GM12865 (cell line): ENCODE data around the gene MAGI2.
A peak's percentile ranks its signal among the peaks of the same experiment; 100 is the strongest.

ENCODE experiments used
- DNase-seq: peaks from one replicate; pipeline ENCODE4 v3.0.0; 2010; ENCODE audit warnings: low read depth
- H3K4me3 ChIP-seq: 2 replicates; pipeline ENCODE4 v1.5.1; 2011; ENCODE audit warnings: mild to moderate bottlenecking, low read depth, low read length, control low read depth
- CTCF ChIP-seq: IDR thresholded peaks from 2 replicates; pipeline ENCODE4 v1.5.1; 2011; ENCODE audit warnings: low read length, control low read depth, low read depth, inconsistent platforms; ENCODE audit not compliant: insufficient read depth; ENCODE audit errors: missing control alignments

The MAGI2 gene

GRCh38 chr7:79302293-79302692, 151.2 kb downstream of the MAGI2 start:
- no peak for DNase-seq
- no peak for TF ChIP-seq CTCF
- H3K4me3 ChIP-seq = no peak overlapping the region

GRCh38 chr7:79301419-79301818, 152.0 kb downstream of the MAGI2 start:
- no peak overlapping the region for H3K4me3 ChIP-seq
- TF ChIP-seq CTCF = no peak
- DNase-seq = no peak

- TF ChIP-seq CTCF = no peak
- H3K4me3 ChIP-seq = no peak overlapping the region
- no peak for DNase-seq
Observed at GRCh38 chr7:79300573-79300972, 152.9 kb downstream of the MAGI2 start.

- peak; percentile 43 for DNase-seq
- no peak overlapping the region for H3K4me3 ChIP-seq
- peak; percentile 53 for TF ChIP-seq CTCF
Observed at GRCh38 chr7:79298145-79298760, 155.2 kb downstream of the MAGI2 start.

- no peak for TF ChIP-seq CTCF
- DNase-seq = no peak
- H3K4me3 ChIP-seq = no peak overlapping the region
Observed at GRCh38 chr7:79296553-79297320, 156.7 kb downstream of the MAGI2 start.

- H3K4me3 ChIP-seq = no peak overlapping the region
- no peak for DNase-seq
- no peak for TF ChIP-seq CTCF
Observed at GRCh38 chr7:79293655-79294142, 159.8 kb downstream of the MAGI2 start.

- TF ChIP-seq CTCF = no peak
- H3K4me3 ChIP-seq = no peak overlapping the region
Observed at GRCh38 chr7:79292834-79293233, 160.6 kb downstream of the MAGI2 start.

More at GRCh38 chr7:79292834-79293233, 160.6 kb downstream of the MAGI2 start:
- DNase-seq = no peak
